ENCODE measurements around the gene PAPSS2.

GRCh38 chr10:87752566-87752965 lies 92.9 kb downstream of the PAPSS2 start:
- no peak for TF ChIP-seq POLR2AphosphoS5 (IDR thresholded peaks at IDR 0.05; ENCODE audit: low read depth)
- no peak for TF ChIP-seq CTCF (conservative IDR thresholded peaks at IDR 0.05; ENCODE audit: low read depth in 2 of 2)
- TF ChIP-seq EZH2 (IDR thresholded peaks at IDR 0.05; ENCODE audit: low read depth, unreplicated experiment), result no peak

Measured in GM23338 (cell line).